ENCODE measurements around the gene MKI67. TPM values are rescaled to one million over a fixed set of nuclear protein-coding genes. Genes with fewer than 3 reads are reported as not detected.

The MKI67 gene
- polyA plus RNA-seq, 1 donor: 89.3 TPM

- DNase-seq: no peak
Observed at GRCh38 chr10:128064970-128065580, 61.1 kb downstream of the MKI67 start.

- no peak for DNase-seq
Observed at GRCh38 chr10:128064108-128064969, 61.9 kb downstream of the MKI67 start.

GRCh38 chr10:128063736-128064107 lies 62.5 kb downstream of the MKI67 start:
- no peak for DNase-seq

- DNase-seq: no peak
Observed at GRCh38 chr10:128062881-128063563, 63.2 kb downstream of the MKI67 start.

- no peak for DNase-seq
Observed at GRCh38 chr10:128062331-128062880, 63.8 kb downstream of the MKI67 start.

GRCh38 chr10:128061306-128062300 lies 64.6 kb downstream of the MKI67 start:
- DNase-seq: no peak

GRCh38 chr10:128060341-128061250 lies 65.6 kb downstream of the MKI67 start:
- DNase-seq: no peak

- DNase-seq: no peak
Observed at GRCh38 chr10:128059982-128060293, 66.3 kb downstream of the MKI67 start.

GRCh38 chr10:128059266-128059981 lies 66.8 kb downstream of the MKI67 start:
- no peak for DNase-seq

- no peak for DNase-seq
Observed at GRCh38 chr10:128058750-128059134, 67.5 kb downstream of the MKI67 start.

GRCh38 chr10:128058106-128058749 lies 68.0 kb downstream of the MKI67 start:
- no peak for DNase-seq

GRCh38 chr10:128056303-128057050 lies 69.7 kb downstream of the MKI67 start:
- DNase-seq: no peak

- no peak for DNase-seq
Observed at GRCh38 chr10:128055061-128055868, 71.0 kb downstream of the MKI67 start.

- no peak for DNase-seq
Observed at GRCh38 chr10:128054163-128054970, 71.9 kb downstream of the MKI67 start.

GRCh38 chr10:128053356-128053755 lies 72.9 kb downstream of the MKI67 start:
- no peak for DNase-seq

GRCh38 chr10:128052696-128053095 lies 73.5 kb downstream of the MKI67 start:
- DNase-seq: no peak

GRCh38 chr10:128051548-128051947 lies 74.7 kb downstream of the MKI67 start:
- DNase-seq: no peak

All from left kidney (tissue), 2 donors.